HepG2 (cell line): ENCODE data around the gene AFAP1. TPM values are rescaled to one million over a fixed set of nuclear protein-coding genes. Genes with fewer than 3 reads are reported as not detected.

Experiments used
- BCL6 ChIP-seq: IDR thresholded peaks from 2 replicates; pipeline ENCODE4 v1.6.1; 2016; ENCODE audit warnings: missing genetic modification reagents, missing compliant biosample characterization
- BORCS8-MEF2B ChIP-seq: sonication (generic); formaldehyde crosslinking; IDR thresholded peaks from 2 replicates; pipeline ENCODE4 v1.8.0; 2022; ENCODE audit warnings: mild to moderate bottlenecking, missing genetic modification reagents
- CHCHD3 ChIP-seq: sonication (generic); formaldehyde crosslinking; IDR thresholded peaks from 2 replicates; pipeline ENCODE4 v1.8.0; 2022; ENCODE audit warnings: mild to moderate bottlenecking, missing genetic modification reagents, moderate library complexity
- EEA1 ChIP-seq: sonication (generic); formaldehyde crosslinking; IDR thresholded peaks from 2 replicates; pipeline ENCODE4 v1.5.1; 2020; ENCODE audit warnings: mild to moderate bottlenecking, missing genetic modification reagents, borderline replicate concordance
- FOXC1 ChIP-seq: sonication (generic); formaldehyde crosslinking; IDR thresholded peaks from 2 replicates; pipeline ENCODE4 v1.8.0; 2022; ENCODE audit warnings: mild to moderate bottlenecking, missing genetic modification reagents, borderline replicate concordance
- FOXO1 ChIP-seq: sonication (generic); formaldehyde crosslinking; IDR thresholded peaks from 2 replicates; pipeline ENCODE4 v1.4.0; 2020; ENCODE audit warnings: missing genetic modification reagents
- KDM5B ChIP-seq: sonication (generic); formaldehyde crosslinking; IDR thresholded peaks from 2 replicates; pipeline ENCODE4 v1.4.0; 2020; ENCODE audit warnings: missing genetic modification reagents, mild to moderate bottlenecking, borderline replicate concordance
- MAFK ChIP-seq, 2 experiments: IDR thresholded peaks in 1 of 2; conservative IDR thresholded peaks in 1 of 2; 2 replicates each; pipeline ENCODE4 v1.6.1; 2011; ENCODE audit warnings: improper control_type of control experiment in 2 of 2, low read length in 2 of 2
- MXI1 ChIP-seq: IDR thresholded peaks from 3 replicates; pipeline ENCODE4 v1.6.1; 2012; ENCODE audit warnings: low read depth, low read length, inconsistent platforms, borderline replicate concordance
- NAIF1 ChIP-seq: sonication (generic); formaldehyde crosslinking; IDR thresholded peaks from 2 replicates; pipeline ENCODE4 v1.5.0; 2020; ENCODE audit warnings: mild to moderate bottlenecking, missing genetic modification reagents, borderline replicate concordance
- NBN ChIP-seq: fragments of 450-650 bp; conservative IDR thresholded peaks from 2 replicates; pipeline ENCODE4 v1.6.1; 2017
- NFRKB ChIP-seq: fragments of 450-650 bp; IDR thresholded peaks from 2 replicates; pipeline ENCODE4 v1.6.1; 2017
- PRPF4 ChIP-seq: fragments of 200-400 bp; formaldehyde crosslinking; IDR thresholded peaks from 2 replicates; pipeline ENCODE4 v1.6.1; 2016; ENCODE audit warnings: low read length, low read depth; ENCODE audit not compliant: poor library complexity, severe bottlenecking
- SOX6 ChIP-seq, 2 experiments: fragments of 450-650 bp in 1 of 2; sonication (generic) in 1 of 2; formaldehyde crosslinking in 1 of 2; IDR thresholded peaks; 2 replicates each; pipeline versions ENCODE4 v1.4.0 to v1.6.1; 2017 to 2020; ENCODE audit warnings: antibody characterized with exemption in 1 of 2, mild to moderate bottlenecking in 1 of 2, missing genetic modification reagents in 1 of 2
- SP5 ChIP-seq: IDR thresholded peaks from 2 replicates; pipeline ENCODE4 v1.6.1; 2016; ENCODE audit warnings: low read depth, borderline replicate concordance
- ZFX ChIP-seq: sonication (generic); formaldehyde crosslinking; IDR thresholded peaks from 2 replicates; pipeline ENCODE4 v1.4.0; 2020; ENCODE audit warnings: mild to moderate bottlenecking, low read depth, missing genetic modification reagents, moderate library complexity
- ZNF205 ChIP-seq: IDR thresholded peaks from 2 replicates; pipeline ENCODE4 v1.6.1; 2018; ENCODE audit warnings: missing biosample characterization, missing genetic modification reagents
- ZNF263 ChIP-seq: sonication (generic); formaldehyde crosslinking; IDR thresholded peaks from 2 replicates; pipeline ENCODE4 v1.4.0; 2020; ENCODE audit warnings: missing genetic modification reagents
- ZNF530 ChIP-seq: sonication (generic); formaldehyde crosslinking; IDR thresholded peaks from 2 replicates; pipeline ENCODE4 v1.5.0; 2020; ENCODE audit warnings: low read depth, mild to moderate bottlenecking, missing genetic modification reagents
- polyA plus RNA-seq, 8 experiments: library from polyadenylated mRNA; depleted of rRNA in 3 of 8; stranded (reverse) in 7 of 8; unstranded in 1 of 8; fragments of >200 nt; fragmentation: Illumina TruSeq in 4 of 8; extraction: Trizol in 4 of 8; gene quantifications; 2 replicates each; pipeline versions ENCODE4 v1.2.1 to v1.2.3, GENCODE V29; 2011 to 2016; ENCODE audit warnings: low read depth in 4 of 8, missing spikeins in 1 of 8, mixed read lengths in 1 of 8; ENCODE audit not compliant: insufficient read depth in 1 of 8
- total RNA-seq, 5 experiments: library from RNA; depleted of rRNA; stranded (reverse); fragments of >200 nt; fragmentation: Illumina TruSeq; extraction: Trizol; gene quantifications; 2 replicates each; pipeline ENCODE4 v1.2.3, GENCODE V29; 2016; ENCODE audit warnings: low read depth in 1 of 5
- TF ChIP-seq, protein P1 (sequence below), 2 experiments: fragments of 450-650 bp in 1 of 2; sonication (generic) in 1 of 2; formaldehyde crosslinking; IDR thresholded peaks; 2 replicates each; pipeline versions ENCODE4 v1.5.0 to v1.8.0; 2020 to 2022; ENCODE audit warnings: mild to moderate bottlenecking in 1 of 2, missing genetic modification reagents in 1 of 2
- TF ChIP-seq, protein P2 (sequence below): sonication (generic); formaldehyde crosslinking; IDR thresholded peaks from 2 replicates; pipeline ENCODE4 v1.4.0; 2020; ENCODE audit warnings: low read depth, mild to moderate bottlenecking, missing genetic modification reagents
- TF ChIP-seq, protein P3 (sequence below): sonication (generic); formaldehyde crosslinking; IDR thresholded peaks from 2 replicates; pipeline ENCODE4 v1.8.1; 2023; ENCODE audit warnings: missing genetic modification reagents, mild to moderate bottlenecking, borderline replicate concordance
- TF ChIP-seq, protein P4 (sequence below): sonication (generic); formaldehyde crosslinking; conservative IDR thresholded peaks from 2 replicates; pipeline ENCODE4 v1.5.0; 2020; ENCODE audit warnings: missing genetic modification reagents
- TF ChIP-seq, protein P5 (sequence below): sonication (generic); formaldehyde crosslinking; IDR thresholded peaks from 2 replicates; pipeline ENCODE4 v1.5.0; 2020; ENCODE audit warnings: mild to moderate bottlenecking, missing genetic modification reagents, borderline replicate concordance
- TF ChIP-seq, protein P6 (sequence below): sonication (generic); formaldehyde crosslinking; IDR thresholded peaks from 2 replicates; pipeline ENCODE4 v1.8.0; 2023; ENCODE audit warnings: mild to moderate bottlenecking, missing genetic modification reagents

AFAP1 gene
- total and polyA plus RNA-seq, 2 of the 13 experiments (the other 11 are each of a cell fraction or from before 2014, with no cell fraction given): 2.5 TPM

DNA sequence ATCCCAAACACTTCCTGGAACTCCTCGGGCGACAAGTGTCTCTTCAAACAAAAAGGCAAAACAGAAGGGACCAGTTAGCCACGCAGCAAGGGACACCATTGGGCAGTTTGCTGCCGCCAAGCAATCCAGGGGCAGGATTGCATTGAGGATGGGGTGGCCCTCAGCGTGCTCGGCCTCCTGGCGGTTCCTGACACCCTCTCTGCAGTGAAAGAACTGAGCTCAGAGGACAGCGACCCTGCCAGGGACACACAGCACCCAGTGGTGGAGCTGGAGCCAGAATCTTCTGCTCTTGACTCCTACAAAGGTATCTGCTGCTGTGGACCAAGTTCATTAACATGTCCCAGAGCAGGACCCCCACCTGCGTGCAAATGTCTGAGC is 27.4 kb upstream of the AFAP1 start (continued):
- TF ChIP-seq, protein P1, sequence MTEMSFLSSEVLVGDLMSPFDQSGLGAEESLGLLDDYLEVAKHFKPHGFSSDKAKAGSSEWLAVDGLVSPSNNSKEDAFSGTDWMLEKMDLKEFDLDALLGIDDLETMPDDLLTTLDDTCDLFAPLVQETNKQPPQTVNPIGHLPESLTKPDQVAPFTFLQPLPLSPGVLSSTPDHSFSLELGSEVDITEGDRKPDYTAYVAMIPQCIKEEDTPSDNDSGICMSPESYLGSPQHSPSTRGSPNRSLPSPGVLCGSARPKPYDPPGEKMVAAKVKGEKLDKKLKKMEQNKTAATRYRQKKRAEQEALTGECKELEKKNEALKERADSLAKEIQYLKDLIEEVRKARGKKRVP (CRISPR knock-in tag; IDR thresholded peaks at IDR 0.05): peak in 1 of 2 experiments; percentile 67; a peak in 1 of 4 replicates
- TF ChIP-seq MXI1 (no peak), PRPF4 (no peak), KDM5B (CRISPR knock-in tag) (no peak), EEA1 (CRISPR knock-in tag) (no peak), CHCHD3 (no peak), SP5 (CRISPR knock-in tag) (no peak), ZNF263 (CRISPR knock-in tag) (0 out of 2 replicates have a peak, but pooled peaks have one; percentile 1), ZNF530 (CRISPR knock-in tag) (no peak), ZFX (CRISPR knock-in tag) (peak; percentile 36; the same call in 1 of the 2 replicates), NAIF1 (CRISPR knock-in tag) (no peak), MAFK (conservative IDR thresholded peaks at IDR 0.05 in 1 of 2, IDR thresholded peaks at IDR 0.05 in 1 of 2; ENCODE audit: low read length in 2 of 2) (no peak), FOXO1 (no peak), ZNF205 (CRISPR knock-in tag) (0 out of 2 replicates have a peak, but pooled peaks have one; percentile 23), NFRKB (no peak), BCL6 (CRISPR knock-in tag) (peak; percentile 29; the same call in 1 of the 2 replicates), NBN (no peak), BORCS8-MEF2B (CRISPR knock-in tag) (no peak), SOX6 (IDR thresholded peaks at IDR 0.05) (no peak), SOX6 (CRISPR knock-in tag; IDR thresholded peaks at IDR 0.05) (0 out of 2 replicates have a peak, but pooled peaks have one; percentile 19), FOXC1 (no peak)
- TF ChIP-seq, protein P2, sequence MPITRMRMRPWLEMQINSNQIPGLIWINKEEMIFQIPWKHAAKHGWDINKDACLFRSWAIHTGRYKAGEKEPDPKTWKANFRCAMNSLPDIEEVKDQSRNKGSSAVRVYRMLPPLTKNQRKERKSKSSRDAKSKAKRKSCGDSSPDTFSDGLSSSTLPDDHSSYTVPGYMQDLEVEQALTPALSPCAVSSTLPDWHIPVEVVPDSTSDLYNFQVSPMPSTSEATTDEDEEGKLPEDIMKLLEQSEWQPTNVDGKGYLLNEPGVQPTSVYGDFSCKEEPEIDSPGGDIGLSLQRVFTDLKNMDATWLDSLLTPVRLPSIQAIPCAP (CRISPR knock-in tag): no peak
- TF ChIP-seq, protein P3, sequence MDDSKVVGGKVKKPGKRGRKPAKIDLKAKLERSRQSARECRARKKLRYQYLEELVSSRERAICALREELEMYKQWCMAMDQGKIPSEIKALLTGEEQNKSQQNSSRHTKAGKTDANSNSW (CRISPR knock-in tag): no peak
- TF ChIP-seq, protein P4, sequence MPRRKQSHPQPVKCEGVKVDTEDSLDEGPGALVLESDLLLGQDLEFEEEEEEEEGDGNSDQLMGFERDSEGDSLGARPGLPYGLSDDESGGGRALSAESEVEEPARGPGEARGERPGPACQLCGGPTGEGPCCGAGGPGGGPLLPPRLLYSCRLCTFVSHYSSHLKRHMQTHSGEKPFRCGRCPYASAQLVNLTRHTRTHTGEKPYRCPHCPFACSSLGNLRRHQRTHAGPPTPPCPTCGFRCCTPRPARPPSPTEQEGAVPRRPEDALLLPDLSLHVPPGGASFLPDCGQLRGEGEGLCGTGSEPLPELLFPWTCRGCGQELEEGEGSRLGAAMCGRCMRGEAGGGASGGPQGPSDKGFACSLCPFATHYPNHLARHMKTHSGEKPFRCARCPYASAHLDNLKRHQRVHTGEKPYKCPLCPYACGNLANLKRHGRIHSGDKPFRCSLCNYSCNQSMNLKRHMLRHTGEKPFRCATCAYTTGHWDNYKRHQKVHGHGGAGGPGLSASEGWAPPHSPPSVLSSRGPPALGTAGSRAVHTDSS (CRISPR knock-in tag): no peak
- TF ChIP-seq, protein P5, sequence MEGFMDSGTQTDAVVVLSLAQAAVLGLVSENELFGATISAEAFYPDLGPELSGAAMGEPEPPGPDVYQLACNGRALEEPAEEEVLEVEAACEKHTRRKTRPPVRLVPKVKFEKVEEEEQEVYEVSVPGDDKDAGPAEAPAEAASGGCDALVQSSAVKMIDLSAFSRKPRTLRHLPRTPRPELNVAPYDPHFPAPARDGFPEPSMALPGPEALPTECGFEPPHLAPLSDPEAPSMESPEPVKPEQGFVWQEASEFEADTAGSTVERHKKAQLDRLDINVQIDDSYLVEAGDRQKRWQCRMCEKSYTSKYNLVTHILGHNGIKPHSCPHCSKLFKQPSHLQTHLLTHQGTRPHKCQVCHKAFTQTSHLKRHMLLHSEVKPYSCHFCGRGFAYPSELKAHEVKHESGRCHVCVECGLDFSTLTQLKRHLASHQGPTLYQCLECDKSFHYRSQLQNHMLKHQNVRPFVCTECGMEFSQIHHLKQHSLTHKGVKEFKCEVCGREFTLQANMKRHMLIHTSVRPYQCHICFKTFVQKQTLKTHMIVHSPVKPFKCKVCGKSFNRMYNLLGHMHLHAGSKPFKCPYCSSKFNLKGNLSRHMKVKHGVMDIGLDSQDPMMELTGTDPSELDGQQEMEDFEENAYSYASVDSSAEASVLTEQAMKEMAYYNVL: no peak
- TF ChIP-seq, protein P6, sequence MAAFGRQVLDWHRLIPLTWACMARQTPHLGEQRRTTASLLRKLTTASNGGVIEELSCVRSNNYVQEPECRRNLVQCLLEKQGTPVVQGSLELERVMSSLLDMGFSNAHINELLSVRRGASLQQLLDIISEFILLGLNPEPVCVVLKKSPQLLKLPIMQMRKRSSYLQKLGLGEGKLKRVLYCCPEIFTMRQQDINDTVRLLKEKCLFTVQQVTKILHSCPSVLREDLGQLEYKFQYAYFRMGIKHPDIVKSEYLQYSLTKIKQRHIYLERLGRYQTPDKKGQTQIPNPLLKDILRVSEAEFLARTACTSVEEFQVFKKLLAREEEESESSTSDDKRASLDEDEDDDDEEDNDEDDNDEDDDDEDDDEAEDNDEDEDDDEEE: no peak
